GM23248 (cell line): Measurements from ENCODE around the gene RAB31. TPM values are rescaled to one million over a fixed set of nuclear protein-coding genes. Genes with fewer than 3 reads are reported as not detected.

Experiments used
- DNase-seq: peaks from one replicate; pipeline ENCODE4 v3.0.0-alpha.2; 2015
- H2AFZ ChIP-seq: fragments of 200-600 bp; sonication (generic); 2 replicates; pipeline ENCODE4 v1.6.1; 2016; ENCODE audit warnings: antibody characterized with exemption
- H3F3A ChIP-seq: fragments of 200-600 bp; sonication (generic); 2 replicates; pipeline ENCODE4 v1.6.1; 2016; ENCODE audit warnings: mild to moderate bottlenecking, antibody characterized with exemption, mixed run types; ENCODE audit not compliant: insufficient read depth
- H3K27ac ChIP-seq: fragments of 200-600 bp; sonication (generic); 2 replicates; pipeline ENCODE4 v1.5.1; 2016; ENCODE audit warnings: mild to moderate bottlenecking
- H3K27me3 ChIP-seq: fragments of 200-600 bp; sonication (generic); replicated peaks from 2 replicates; pipeline ENCODE4 v1.6.1; 2016; ENCODE audit warnings: mild to moderate bottlenecking; ENCODE audit not compliant: insufficient read depth
- H3K36me3 ChIP-seq: fragments of 200-600 bp; sonication (generic); 2 replicates; pipeline ENCODE4 v1.6.1; 2016; ENCODE audit warnings: low read depth, mild to moderate bottlenecking
- H3K4me1 ChIP-seq: fragments of 200-600 bp; sonication (generic); 2 replicates; pipeline ENCODE4 v1.6.1; 2016; ENCODE audit warnings: mild to moderate bottlenecking; ENCODE audit not compliant: insufficient read depth
- H3K4me2 ChIP-seq: fragments of 200-600 bp; sonication (generic); one replicate; pipeline ENCODE4 v1.6.1; 2016; ENCODE audit warnings: mild to moderate bottlenecking; ENCODE audit not compliant: unreplicated experiment
- H3K4me3 ChIP-seq: fragments of 200-600 bp; sonication (generic); 2 replicates; pipeline ENCODE4 v1.5.1; 2016; ENCODE audit warnings: mild to moderate bottlenecking
- H3K79me2 ChIP-seq: fragments of 200-600 bp; sonication (generic); 2 replicates; pipeline ENCODE4 v1.6.1; 2016; ENCODE audit warnings: mild to moderate bottlenecking; ENCODE audit not compliant: insufficient read depth
- H3K9ac ChIP-seq: fragments of 200-600 bp; sonication (generic); 2 replicates; pipeline ENCODE4 v1.6.1; 2016; ENCODE audit warnings: mild to moderate bottlenecking
- H3K9me2 ChIP-seq: fragments of 200-600 bp; sonication (generic); 2 replicates; pipeline ENCODE4 v1.6.1; 2016; ENCODE audit warnings: mixed run types, mild to moderate bottlenecking, moderate library complexity; ENCODE audit not compliant: insufficient read depth
- H3K9me3 ChIP-seq: fragments of 200-600 bp; sonication (generic); one replicate; pipeline ENCODE4 v1.6.1; 2017; ENCODE audit warnings: low read depth
- H4K20me1 ChIP-seq: fragments of 200-600 bp; sonication (generic); 2 replicates; pipeline ENCODE4 v1.6.0; 2016; ENCODE audit not compliant: insufficient read depth
- EZH2 ChIP-seq: fragments of 200-600 bp; sonication (generic); IDR thresholded peaks from 2 replicates; pipeline ENCODE4 v1.6.1; 2018; ENCODE audit warnings: antibody characterized with exemption, mild to moderate bottlenecking; ENCODE audit not compliant: insufficient read depth, poor library complexity, severe bottlenecking
- EZH2phosphoT487 ChIP-seq: fragments of 200-600 bp; sonication (generic); IDR thresholded peaks from 2 replicates; pipeline ENCODE4 v1.6.1; 2018; ENCODE audit warnings: antibody characterized with exemption, moderate library complexity, mild to moderate bottlenecking, low read depth; ENCODE audit not compliant: insufficient read depth
- WGBS, 2 experiments: methylation state at CpG; one replicate each; pipeline ENCODE4 v1.1.6; 2015 to 2017; ENCODE audit warnings: low lambda C conversion rate in 2 of 2, low coverage in 1 of 2; ENCODE audit errors: missing lambda C conversion rate in 2 of 2; 5-methylcytosine and 5-hydroxymethylcytosine counted together
- in situ Hi-C: fragments of 300-500 bp; cut with MboI; formaldehyde crosslinking; loops from 2 replicates; pipeline ENCODE4 v1.15.0; 2020
- polyA plus RNA-seq: library from polyadenylated mRNA; unstranded; fragments of >200 nt; fragmentation: Nextera tagmentation; extraction: Ambion mirVana; gene quantifications from 2 replicates; pipeline ENCODE4 v1.2.1, GENCODE V29; 2016
- total RNA-seq: library from RNA; depleted of rRNA; stranded (reverse); fragments of >200 nt; shearing (Covaris generic); gene quantifications from 2 replicates; pipeline ENCODE4 v1.2.3, GENCODE V29; 2014

The RAB31 gene
- total and polyA plus RNA-seq, 2 experiments from 2014 or later = 49.2 to 144 TPM

DNA sequence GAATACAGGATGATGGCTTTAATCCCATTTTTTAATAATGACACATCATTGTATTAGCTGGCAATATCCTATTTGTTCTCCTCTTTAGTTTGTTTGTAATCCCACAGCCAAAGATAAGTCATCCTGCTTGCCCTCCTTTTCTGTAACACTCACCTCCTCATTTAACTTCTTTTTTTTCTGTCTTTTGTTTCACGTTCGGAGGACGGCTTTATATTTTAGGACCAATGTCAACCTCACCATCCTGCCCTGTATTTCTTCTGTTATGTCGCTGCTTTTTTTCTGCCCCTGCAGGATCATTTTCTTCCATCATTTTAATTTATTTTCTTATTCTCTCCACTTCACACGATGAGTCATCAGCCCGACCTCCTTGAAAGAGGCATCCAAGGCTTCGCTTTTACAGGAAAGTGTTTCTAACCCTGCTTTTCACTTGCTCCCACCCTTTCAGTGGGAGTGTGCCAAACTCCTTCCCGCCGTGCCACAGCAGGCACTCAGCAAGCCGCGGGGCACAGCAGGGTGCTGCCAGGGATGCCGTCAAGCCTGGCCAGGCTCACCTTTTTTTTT, 11.4 kb downstream of the RAB31 start:
- H3K27me3 ChIP-seq = no peaks in the 10 kb centered on the region
- peak overlapping the region; percentile 35 for H2AFZ ChIP-seq
- H3K9me3 ChIP-seq = no peaks in the 10 kb centered on the region
- H3K9me2 ChIP-seq = no peaks in the 10 kb centered on the region
- peak overlapping the region; percentile 82 for H3K27ac ChIP-seq
- no peak for TF ChIP-seq EZH2phosphoT487
- TF ChIP-seq EZH2 = no peak
- peak; percentile 97 for DNase-seq
- peak overlapping the region; percentile 74 for H3K9ac ChIP-seq
- H3K4me3 ChIP-seq = peak overlapping the region; percentile 63
- no peaks in the 10 kb centered on the region for H4K20me1 ChIP-seq
- H3K79me2 ChIP-seq = peaks cover 84% of the 10 kb centered on the region
- peaks cover 16% of the 10 kb centered on the region for H3K4me1 ChIP-seq
- H3F3A ChIP-seq = peaks cover 27% of the 10 kb centered on the region
- no peaks in the 10 kb centered on the region for H3K36me3 ChIP-seq
- 0% methylated on average over 12 of the region's 12 CpGs for WGBS, 2 experiments
- H3K4me2 ChIP-seq = peak overlapping the region; percentile 68
- in situ Hi-C loops = no loop called here

DNA sequence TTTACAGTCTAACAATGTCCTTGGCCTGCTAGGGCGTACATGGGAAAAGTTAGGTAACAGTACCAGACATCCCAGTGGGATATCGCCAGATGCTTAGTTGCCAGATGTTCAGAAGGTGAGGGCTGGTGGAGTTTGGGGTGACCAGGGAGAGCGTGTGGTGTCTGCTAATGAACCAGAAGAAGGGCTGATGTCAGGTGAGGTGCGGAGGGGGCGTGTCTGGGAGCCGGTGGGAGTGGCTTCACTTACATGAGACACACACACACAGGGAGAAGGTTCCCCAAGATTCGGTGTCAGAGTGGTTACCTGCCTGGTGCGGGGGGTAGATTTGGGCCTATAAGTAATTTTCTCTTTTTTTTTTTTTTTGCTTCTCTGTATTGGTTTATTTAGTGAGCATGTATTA, 12.2 kb downstream of the RAB31 start:
- in situ Hi-C loops = no loop called here
- no peak overlapping the region for H2AFZ ChIP-seq
- H3K4me1 ChIP-seq = peaks cover 16% of the 10 kb centered on the region
- peaks cover 27% of the 10 kb centered on the region for H3F3A ChIP-seq
- H3K27ac ChIP-seq = peak overlapping the region; percentile 82
- DNase-seq = no peak
- 0 out of 2 replicates have a peak overlapping the region, but pooled peaks have one; percentile 74 for H3K9ac ChIP-seq
- H3K9me3 ChIP-seq = no peaks in the 10 kb centered on the region
- no peaks in the 10 kb centered on the region for H3K9me2 ChIP-seq
- 88 to 91% methylated on average over 8 of the region's 8 CpGs for WGBS, 2 experiments
- peaks cover 83% of the 10 kb centered on the region for H3K79me2 ChIP-seq
- H3K36me3 ChIP-seq = no peaks in the 10 kb centered on the region
- H3K4me2 ChIP-seq = peak overlapping the region; percentile 68
- TF ChIP-seq EZH2phosphoT487 = no peak
- TF ChIP-seq EZH2 = no peak
- no peaks in the 10 kb centered on the region for H3K27me3 ChIP-seq
- H3K4me3 ChIP-seq = no peak overlapping the region
- no peaks in the 10 kb centered on the region for H4K20me1 ChIP-seq

DNA sequence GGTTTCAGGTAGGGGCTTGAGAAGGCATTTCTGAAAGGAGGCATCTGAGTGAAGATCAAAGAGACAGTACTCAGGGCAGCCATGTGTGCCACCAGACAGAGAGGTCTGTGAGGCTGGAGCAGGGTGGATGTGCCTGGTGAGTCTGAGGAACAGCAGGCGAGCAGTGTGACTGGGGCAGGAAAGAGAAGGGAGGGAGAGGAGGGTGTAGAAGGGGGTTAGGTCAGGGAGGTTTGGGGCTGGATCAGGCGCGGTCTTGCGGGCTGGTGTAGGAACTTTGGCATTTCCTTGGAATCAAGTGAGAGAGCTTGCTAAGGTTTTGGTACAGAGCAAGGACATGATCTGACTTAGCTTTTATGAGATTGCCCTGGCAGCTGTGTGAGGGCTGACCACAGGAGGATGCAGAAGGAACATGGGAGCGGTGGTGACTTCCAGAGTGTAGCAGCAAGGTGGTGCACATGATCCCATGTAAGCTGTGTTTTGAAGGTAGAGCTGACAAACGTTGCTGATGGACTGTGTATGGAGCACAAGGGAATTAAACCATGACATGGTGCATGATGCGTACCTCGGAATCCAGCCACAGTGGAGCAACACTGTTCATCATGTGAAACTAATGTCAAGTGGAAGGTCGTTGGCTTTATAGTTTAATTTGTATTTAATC, 13.9 kb downstream of the RAB31 start:
- H3K27me3 ChIP-seq = no peaks in the 10 kb centered on the region
- in situ Hi-C loops = no loop called here
- H3K27ac ChIP-seq = no peak overlapping the region
- peaks cover 27% of the 10 kb centered on the region for H3F3A ChIP-seq
- H2AFZ ChIP-seq = no peak overlapping the region
- H4K20me1 ChIP-seq = no peaks in the 10 kb centered on the region
- H3K79me2 ChIP-seq = peaks cover 83% of the 10 kb centered on the region
- TF ChIP-seq EZH2phosphoT487 = no peak
- no peak for TF ChIP-seq EZH2
- H3K36me3 ChIP-seq = no peaks in the 10 kb centered on the region
- no peaks in the 10 kb centered on the region for H3K9me3 ChIP-seq
- peaks cover 16% of the 10 kb centered on the region for H3K4me1 ChIP-seq
- no peaks in the 10 kb centered on the region for H3K9me2 ChIP-seq
- no peak overlapping the region for H3K9ac ChIP-seq
- no peak for DNase-seq
- no peak overlapping the region for H3K4me3 ChIP-seq
- 98% methylated on average over 9 of the region's 9 CpGs for WGBS, 2 experiments
- no peak overlapping the region for H3K4me2 ChIP-seq

DNA sequence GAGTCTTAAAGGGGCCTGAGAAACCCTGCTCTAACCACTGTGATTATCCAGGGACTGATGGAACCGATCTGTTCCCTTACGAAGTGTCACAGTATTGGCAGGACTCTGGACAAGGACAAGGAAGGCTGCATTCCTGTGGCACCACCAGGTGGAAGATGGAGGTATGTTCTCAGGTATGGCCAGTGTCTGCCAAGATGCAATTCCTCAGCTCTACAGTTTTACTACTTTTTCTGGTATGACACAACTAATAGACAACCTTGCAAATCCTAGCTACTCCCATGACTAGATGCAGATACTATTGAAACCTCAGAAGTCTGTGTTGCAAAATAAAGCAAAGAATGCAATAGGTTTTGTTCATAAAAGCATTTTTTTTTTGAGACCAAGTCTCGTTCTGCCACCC, 14.6 kb downstream of the RAB31 start:
- in situ Hi-C loops = no loop called here
- 91 to 94% methylated on average over 3 of the region's 3 CpGs for WGBS, 2 experiments
- no peaks in the 10 kb centered on the region for H3K9me3 ChIP-seq
- peaks cover 16% of the 10 kb centered on the region for H3K4me1 ChIP-seq
- no peak overlapping the region for H3K4me3 ChIP-seq
- H3F3A ChIP-seq = peaks cover 29% of the 10 kb centered on the region
- H3K9me2 ChIP-seq = no peaks in the 10 kb centered on the region
- H3K36me3 ChIP-seq = no peaks in the 10 kb centered on the region
- no peak overlapping the region for H3K9ac ChIP-seq
- peaks cover 84% of the 10 kb centered on the region for H3K79me2 ChIP-seq
- H4K20me1 ChIP-seq = no peaks in the 10 kb centered on the region
- DNase-seq = peak; percentile 27
- H3K27ac ChIP-seq = no peak overlapping the region
- no peak overlapping the region for H2AFZ ChIP-seq
- no peak overlapping the region for H3K4me2 ChIP-seq
- H3K27me3 ChIP-seq = no peaks in the 10 kb centered on the region
- TF ChIP-seq EZH2phosphoT487 (no peak), EZH2 (no peak)
